Calu3 (cell line): ENCODE results near the gene HRG. TPM values are rescaled to one million over a fixed set of nuclear protein-coding genes. Genes with fewer than 3 reads are reported as not detected.

Experiments used
- BruUV-seq: library from RNA; stranded (reverse); fragments of 400-500 nt; replicated peaks from 2 replicates; lab custom pipeline; 2021; lab: Mats Ljungman, UMichigan
- CTCF ChIA-PET: fragments of 300-600 bp; sonication (Branson Sonifier 250); formaldehyde crosslinking; loops from one replicate; lab custom pipeline; 2022; ENCODE audit warnings: antibody characterized with exemption; lab: Charles Lee
- DNase-seq: peaks from one replicate; pipeline ENCODE4 v3.0.0; 2022
- H3K27ac Mint-ChIP-seq: one replicate; pipeline ENCODE4 v1.8.0; 2022; ENCODE audit warnings: mixed read lengths; ENCODE audit not compliant: unreplicated experiment
- H3K27me3 Mint-ChIP-seq: one replicate; pipeline ENCODE4 v1.8.0; 2022; ENCODE audit warnings: mixed read lengths; ENCODE audit not compliant: unreplicated experiment
- H3K36me3 Mint-ChIP-seq: one replicate; pipeline ENCODE4 v1.8.0; 2022; ENCODE audit warnings: mild to moderate bottlenecking, moderate library complexity, mixed read lengths; ENCODE audit not compliant: insufficient read depth, unreplicated experiment
- H3K4me1 Mint-ChIP-seq: one replicate; pipeline ENCODE4 v1.8.0; 2022; ENCODE audit warnings: mild to moderate bottlenecking, low read depth, mixed read lengths; ENCODE audit not compliant: unreplicated experiment
- H3K4me3 Mint-ChIP-seq: one replicate; pipeline ENCODE4 v1.8.0; 2022; ENCODE audit warnings: mild to moderate bottlenecking, low read depth, moderate library complexity, mixed read lengths; ENCODE audit not compliant: unreplicated experiment
- H3K9me3 Mint-ChIP-seq: one replicate; pipeline ENCODE4 v1.8.0; 2022; ENCODE audit warnings: low read depth, mixed read lengths; ENCODE audit not compliant: unreplicated experiment
- intact Hi-C: fragments of 100-400 bp; cut with micrococcal nuclease; formaldehyde crosslinking; loops from one replicate; pipeline ENCODE4 v1.10.0; 2022; ENCODE audit not compliant: unreplicated experiment
- total RNA-seq: library from RNA; stranded (reverse); gene quantifications from 2 replicates; pipeline ENCODE4 v1.2.3, GENCODE V29; 2022
- TF ChIP-seq, protein P1 (sequence below): fragments of 200-600 bp; IDR thresholded peaks from one replicate; pipeline ENCODE4 v1.8.0; 2022; ENCODE audit warnings: antibody characterized with exemption; ENCODE audit not compliant: unreplicated experiment

The HRG gene
- total RNA-seq, 1 experiment from 2014 or later: 0.40 TPM

DNA sequence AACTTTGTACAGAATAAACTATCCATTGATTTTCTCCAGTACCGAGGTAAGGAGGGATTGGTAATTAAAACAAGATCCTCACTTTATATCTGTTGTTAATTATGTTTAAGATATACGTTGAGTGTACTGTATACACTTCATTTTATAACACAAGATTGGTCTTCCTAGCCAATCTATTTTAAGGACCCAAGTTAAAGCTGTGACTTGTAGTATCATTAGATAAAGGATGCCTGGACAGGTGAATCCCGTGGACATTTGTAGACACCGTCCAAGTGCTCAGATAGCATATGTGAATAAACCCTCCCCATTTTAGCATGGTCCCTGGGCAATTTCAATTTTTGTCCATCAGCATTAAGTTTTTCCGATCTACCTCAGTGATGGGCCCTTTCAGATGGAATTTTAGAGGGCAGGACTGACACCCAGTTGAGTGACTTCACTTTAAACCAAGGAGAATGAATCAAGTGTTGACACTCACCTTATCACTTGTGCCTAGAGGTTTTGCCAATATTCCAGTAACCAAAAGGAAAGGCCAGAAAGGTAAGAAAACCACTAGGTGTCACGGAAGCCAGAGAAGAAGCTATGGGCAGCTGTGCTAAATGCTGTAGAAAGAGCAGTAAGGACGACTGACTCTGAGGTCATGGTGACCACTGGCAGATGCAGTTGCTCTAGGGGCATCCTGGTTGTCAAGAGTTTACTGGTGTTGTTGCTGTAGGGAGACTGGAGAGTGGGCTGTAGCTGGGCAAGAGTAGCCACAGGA, 43.7 kb upstream of the HRG start:
- DNase-seq: no peak
- H3K27me3 Mint-ChIP-seq: no peaks in the 10 kb centered on the region
- peaks cover 14% of the 10 kb centered on the region for H3K4me1 Mint-ChIP-seq
- BruUV-seq: no TSS peak
- no peak overlapping the region for H3K27ac Mint-ChIP-seq
- no peak overlapping the region for H3K4me3 Mint-ChIP-seq
- CTCF ChIA-PET: interaction anchor here (0.6 to 0.7 kb wide), 2 partner anchors 123 to 362 kb away, joined by 3 to 6 read pairs; no protein-coding TSS in a partner anchor
- H3K9me3 Mint-ChIP-seq: no peaks in the 10 kb centered on the region
- intact Hi-C loops: no loop called here
- peaks cover 3% of the 10 kb centered on the region for H3K36me3 Mint-ChIP-seq
- TF ChIP-seq, protein P1, sequence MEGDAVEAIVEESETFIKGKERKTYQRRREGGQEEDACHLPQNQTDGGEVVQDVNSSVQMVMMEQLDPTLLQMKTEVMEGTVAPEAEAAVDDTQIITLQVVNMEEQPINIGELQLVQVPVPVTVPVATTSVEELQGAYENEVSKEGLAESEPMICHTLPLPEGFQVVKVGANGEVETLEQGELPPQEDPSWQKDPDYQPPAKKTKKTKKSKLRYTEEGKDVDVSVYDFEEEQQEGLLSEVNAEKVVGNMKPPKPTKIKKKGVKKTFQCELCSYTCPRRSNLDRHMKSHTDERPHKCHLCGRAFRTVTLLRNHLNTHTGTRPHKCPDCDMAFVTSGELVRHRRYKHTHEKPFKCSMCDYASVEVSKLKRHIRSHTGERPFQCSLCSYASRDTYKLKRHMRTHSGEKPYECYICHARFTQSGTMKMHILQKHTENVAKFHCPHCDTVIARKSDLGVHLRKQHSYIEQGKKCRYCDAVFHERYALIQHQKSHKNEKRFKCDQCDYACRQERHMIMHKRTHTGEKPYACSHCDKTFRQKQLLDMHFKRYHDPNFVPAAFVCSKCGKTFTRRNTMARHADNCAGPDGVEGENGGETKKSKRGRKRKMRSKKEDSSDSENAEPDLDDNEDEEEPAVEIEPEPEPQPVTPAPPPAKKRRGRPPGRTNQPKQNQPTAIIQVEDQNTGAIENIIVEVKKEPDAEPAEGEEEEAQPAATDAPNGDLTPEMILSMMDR: no peak

DNA sequence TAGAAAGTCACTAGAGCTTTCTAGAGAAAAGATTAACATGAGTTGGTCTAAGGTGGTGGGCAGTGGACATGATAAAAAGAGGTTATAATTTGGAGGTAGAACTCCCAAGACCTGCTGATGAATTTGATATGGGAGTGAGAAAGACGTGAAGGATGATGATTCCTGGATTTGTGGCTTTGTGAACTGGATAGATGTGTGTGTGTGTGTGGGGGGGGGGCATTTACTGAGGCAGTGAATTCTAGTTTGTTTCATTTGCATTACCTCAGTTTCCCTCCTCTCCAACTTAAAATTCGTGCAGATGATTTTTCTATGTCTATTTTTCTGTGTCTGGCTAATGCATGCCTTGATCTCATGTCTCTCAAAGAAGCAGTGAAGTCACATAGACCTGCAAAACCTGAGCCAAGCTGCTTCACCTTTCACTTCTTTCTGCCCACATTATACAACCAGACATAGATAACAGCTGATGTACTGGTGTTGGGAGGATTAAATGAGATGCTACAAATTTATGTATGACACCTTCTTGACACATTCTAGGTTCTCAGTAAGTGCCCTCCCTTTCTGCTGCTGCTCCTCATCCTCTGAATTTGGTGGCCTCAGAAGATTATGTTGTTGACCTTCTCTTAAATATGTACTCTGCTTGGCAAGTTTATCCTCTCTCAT, 43.0 kb upstream of the HRG start:
- no TSS peak for BruUV-seq
- no peak overlapping the region for H3K27ac Mint-ChIP-seq
- H3K4me3 Mint-ChIP-seq: no peak overlapping the region
- TF ChIP-seq, protein P1: no peak
- H3K36me3 Mint-ChIP-seq: no peaks in the 10 kb centered on the region
- intact Hi-C loops: no loop called here
- CTCF ChIA-PET: no interaction called here
- H3K27me3 Mint-ChIP-seq: no peaks in the 10 kb centered on the region
- H3K9me3 Mint-ChIP-seq: no peaks in the 10 kb centered on the region
- no peak for DNase-seq
- peaks cover 7% of the 10 kb centered on the region for H3K4me1 Mint-ChIP-seq

DNA sequence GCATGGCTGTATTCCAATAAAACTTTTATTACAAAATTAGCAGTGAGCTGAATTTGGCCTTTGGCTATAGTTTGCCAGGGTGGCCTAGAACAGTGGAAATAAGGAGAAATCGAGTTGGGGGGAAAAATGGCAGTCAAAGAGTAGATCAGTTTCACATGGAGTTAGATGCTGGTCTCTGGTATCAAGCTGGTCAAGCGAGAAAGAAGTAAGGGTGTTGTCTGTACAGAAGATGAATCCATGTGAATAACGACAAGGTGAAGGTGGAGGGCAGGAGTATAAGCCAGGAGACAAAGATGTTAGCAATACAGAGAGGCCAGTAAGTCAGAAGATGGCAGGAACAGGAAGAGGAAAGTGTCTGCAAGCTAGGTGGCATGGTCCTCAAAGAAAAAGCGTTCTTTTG, 41.2 kb upstream of the HRG start:
- Mint-ChIP-seq H3K4me1 (peaks cover 6% of the 10 kb centered on the region), H3K27ac (no peak overlapping the region), H3K36me3 (no peaks in the 10 kb centered on the region), H3K4me3 (no peak overlapping the region), H3K27me3 (no peaks in the 10 kb centered on the region), H3K9me3 (no peaks in the 10 kb centered on the region)
- intact Hi-C loops: no loop called here
- TF ChIP-seq, protein P1: no peak
- CTCF ChIA-PET: interaction anchor here (1.5 kb wide), 1 partner anchor 8 kb away, joined by 5 read pairs; no protein-coding TSS in a partner anchor
- DNase-seq: no peak
- no TSS peak for BruUV-seq

DNA sequence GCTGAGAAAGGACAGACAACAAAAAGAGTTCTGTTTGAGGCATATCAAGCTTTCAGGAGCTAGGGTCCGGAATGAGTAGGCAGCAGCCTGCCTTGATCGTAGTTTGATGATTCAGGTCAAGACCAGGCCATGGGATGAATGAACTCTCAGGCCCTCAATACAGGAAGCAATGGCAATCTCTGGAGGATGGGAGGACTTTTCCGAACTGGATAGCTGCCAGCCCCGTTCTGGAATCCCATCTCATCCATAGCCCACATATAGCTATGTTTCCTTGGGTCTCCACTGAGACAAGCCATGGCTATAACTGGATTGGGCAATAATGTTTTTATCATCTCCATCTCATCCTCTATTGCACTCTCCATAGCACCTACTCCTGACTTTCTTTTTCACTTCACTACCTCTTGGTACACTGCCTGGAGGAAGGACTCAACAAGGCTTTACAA, 40.2 kb upstream of the HRG start:
- H3K27me3 Mint-ChIP-seq: no peaks in the 10 kb centered on the region
- CTCF ChIA-PET: interaction anchor here (1.5 kb wide), 1 partner anchor 9 kb away, joined by 5 read pairs; no protein-coding TSS in a partner anchor
- TF ChIP-seq, protein P1: no peak
- H3K36me3 Mint-ChIP-seq: no peaks in the 10 kb centered on the region
- H3K27ac Mint-ChIP-seq: no peak overlapping the region
- H3K9me3 Mint-ChIP-seq: no peaks in the 10 kb centered on the region
- no peak overlapping the region for H3K4me3 Mint-ChIP-seq
- intact Hi-C loops: no loop called here
- no peak for DNase-seq
- BruUV-seq: no TSS peak
- H3K4me1 Mint-ChIP-seq: peaks cover 15% of the 10 kb centered on the region
